GM19372 (cell line): ENCODE measurements around the gene TRAP1.
"Not testable (repeated sequence)": the region's sequence is repeated elsewhere in the genome, so short reads cannot be mapped to it uniquely, and the experiment has no call there.

Experiments used
- ATAC-seq: cut with Tn5 transposase; IDR thresholded peaks from one replicate; pipeline ENCODE4 v1.9.1; 2021; ENCODE audit warnings: mild to moderate bottlenecking, low read depth, moderate library complexity; ENCODE audit not compliant: unreplicated experiment

TRAP1 gene

GRCh38 chr16:3618769-3619141, 98.6 kb downstream of the TRAP1 start:
- no peak for ATAC-seq

GRCh38 chr16:3612510-3613466, 104.5 kb downstream of the TRAP1 start:
- no peak for ATAC-seq

- ATAC-seq: peak; percentile 93
These were observed 106.0 kb downstream of the TRAP1 start, which contains the start of gene SLX4 for GRCh38 chr16:3611146-3611975. Gene SLX4 (minus strand): TSS chr16:3611606. CDS start chr16:3608964, 2,642 bp downstream.

- ATAC-seq: no peak
These were observed 106.6 kb downstream of the TRAP1 start for GRCh38 chr16:3610698-3611145.

GRCh38 chr16:3609895-3610697, 107.2 kb downstream of the TRAP1 start:
- ATAC-seq: no peak

- not testable (repeated sequence) for ATAC-seq
These were observed 108.3 kb downstream of the TRAP1 start for GRCh38 chr16:3608976-3609375.

- no peak for ATAC-seq
These were observed 109.3 kb downstream of the TRAP1 start for GRCh38 chr16:3608069-3608468.
